GM12872 (cell line): ENCODE data around the gene CTU2.

Experiments used
- CTCF ChIP-seq: IDR thresholded peaks from 3 replicates; pipeline ENCODE4 v1.5.1; 2011; ENCODE audit warnings: low read depth, mild to moderate bottlenecking, low read length, moderate library complexity; ENCODE audit not compliant: insufficient read depth

Gene CTU2

GRCh38 chr16:88736088-88736487, 29.8 kb downstream of the CTU2 start:
- no peak for TF ChIP-seq CTCF

DNA sequence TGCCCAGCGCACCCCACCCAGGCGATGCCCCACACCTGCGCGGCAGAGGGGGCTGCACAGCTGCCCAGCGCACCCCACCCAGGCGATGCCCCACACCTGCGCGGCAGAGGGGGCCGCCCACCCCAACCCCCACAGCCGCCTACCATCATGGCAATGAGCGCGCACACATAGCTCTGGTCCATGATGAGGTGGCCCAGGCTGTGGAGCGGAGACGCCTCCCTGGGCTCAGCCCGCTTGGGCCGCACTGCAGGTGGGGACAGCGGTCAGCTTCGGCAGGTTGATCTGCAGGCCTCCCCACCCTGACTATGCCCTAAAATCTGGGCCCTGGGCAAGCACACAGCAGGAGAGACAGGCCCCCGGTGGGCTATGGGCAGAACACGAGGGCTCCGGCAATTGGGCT, 30.2 kb downstream of the CTU2 start:
- no peak for TF ChIP-seq CTCF

GRCh38 chr16:88737298-88738150, 31.2 kb downstream of the CTU2 start:
- TF ChIP-seq CTCF: peak; percentile 91

GRCh38 chr16:88738151-88739084, 32.1 kb downstream of the CTU2 start:
- TF ChIP-seq CTCF: no peak

DNA sequence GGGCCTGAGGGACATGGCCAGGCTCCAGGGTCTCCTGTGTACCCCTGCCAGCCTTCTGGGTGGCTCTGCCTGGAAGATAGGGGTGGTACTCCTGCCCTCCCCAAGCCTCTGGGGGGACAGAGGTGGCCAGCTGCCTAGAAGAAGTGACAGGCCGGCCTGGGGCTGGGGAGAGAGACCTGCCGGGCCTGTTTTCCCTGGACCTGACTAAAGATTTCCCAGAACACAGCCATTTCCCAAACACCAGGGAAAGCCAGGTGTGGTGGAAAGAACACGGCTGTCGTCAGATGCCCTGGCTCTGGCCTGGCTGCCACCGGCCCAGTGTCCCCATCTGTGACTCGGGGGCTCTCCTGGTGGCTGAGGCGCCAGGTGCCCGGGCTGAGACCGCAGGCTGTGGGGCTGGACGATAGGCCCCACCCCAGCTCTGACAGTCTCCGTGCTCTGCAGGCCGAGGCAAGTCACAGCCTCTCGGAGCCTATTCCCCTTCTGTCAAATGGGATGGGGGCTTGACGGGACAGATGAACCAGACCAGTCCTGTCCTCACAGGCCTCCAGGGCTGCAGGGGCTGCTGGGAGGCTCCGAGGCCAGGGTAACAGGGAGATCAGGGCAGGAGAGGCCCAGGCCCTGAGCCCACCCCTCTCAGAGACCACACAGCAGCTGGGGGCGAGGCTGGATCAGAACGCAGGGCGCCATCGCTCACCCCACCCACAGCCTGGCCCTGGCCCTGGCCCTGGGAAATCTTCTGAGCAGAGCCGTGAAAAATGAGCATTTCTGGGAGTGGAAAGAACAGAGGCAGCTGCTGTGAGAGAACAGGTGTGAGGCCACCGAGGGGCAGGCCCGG, 33.1 kb downstream of the CTU2 start:
- TF ChIP-seq CTCF: no peak

GRCh38 chr16:88739977-88740726, 33.8 kb downstream of the CTU2 start:
- TF ChIP-seq CTCF: no peak
